Ascending aorta (tissue), 2 donors: ENCODE measurements around the gene TECPR2. TPM values are rescaled to one million over a fixed set of nuclear protein-coding genes. Genes with fewer than 3 reads are reported as not detected.

Experiments
- DNase-seq, 2 donors: peaks; one replicate each; pipeline ENCODE4 v3.0.0-alpha.2; 2019; ENCODE audit warnings: low spot score in 2 of 2
- H3K27ac ChIP-seq, 2 donors: fragments of 200-600 bp; sonication (generic); one replicate each; pipeline ENCODE4 v1.5.1; 2016 to 2017; ENCODE audit warnings: mild to moderate bottlenecking in 1 of 2
- H3K27me3 ChIP-seq: fragments of 200-600 bp; sonication (generic); one replicate; pipeline ENCODE4 v1.5.1; 2017
- H3K36me3 ChIP-seq, 2 donors: fragments of 200-600 bp; sonication (generic); one replicate each; pipeline ENCODE4 v1.5.1; 2016
- H3K4me1 ChIP-seq, 2 donors: fragments of 200-600 bp; sonication (generic); one replicate each; pipeline ENCODE4 v1.5.1; 2016 to 2017; ENCODE audit warnings: mild to moderate bottlenecking in 1 of 2
- H3K4me3 ChIP-seq, 2 donors: fragments of 200-600 bp; sonication (generic); one replicate each; pipeline ENCODE4 v1.5.1; 2016 to 2017; ENCODE audit warnings: mild to moderate bottlenecking in 1 of 2
- H3K9me3 ChIP-seq, 2 donors: fragments of 200-600 bp; sonication (generic); one replicate each; pipeline ENCODE4 v1.5.1; 2016
- intact Hi-C: fragments of 100-400 bp; cut with DNase I; formaldehyde crosslinking; loops from one replicate; pipeline ENCODE4 v1.15.1; 2023
- total RNA-seq: library from RNA; depleted of rRNA; stranded (reverse); fragments of >200 nt; gene quantifications from one replicate; pipeline ENCODE4 v1.1.0, GENCODE V29; 2016
- TF ChIP-seq, protein P1 (sequence below), 3 experiments: fragments of 200-600 bp in 2 of 3; fragments of 450-650 bp in 1 of 3; sonication (generic) in 2 of 3; IDR thresholded peaks; one replicate each; pipeline ENCODE4 v1.5.1; 2016 to 2019; ENCODE audit warnings: antibody characterized with exemption in 3 of 3, mild to moderate bottlenecking in 1 of 3, moderate library complexity in 1 of 3

TECPR2 gene
- total RNA-seq, 1 donor from 2014 or later: 27.0 TPM

- Histone ChIP-seq H3K36me3 (no peaks in the 10 kb centered on the region), H3K27me3 (no peaks in the 10 kb centered on the region), H3K4me1 (peaks cover 3 to 5% of the 10 kb centered on the region in 2 donors), H3K4me3 (peak overlapping the region in 1 of 2 donors; percentile 2), H3K9me3 (no peaks in the 10 kb centered on the region), H3K27ac (peak overlapping the region; percentile 55 to 62)
- TF ChIP-seq, protein P1, sequence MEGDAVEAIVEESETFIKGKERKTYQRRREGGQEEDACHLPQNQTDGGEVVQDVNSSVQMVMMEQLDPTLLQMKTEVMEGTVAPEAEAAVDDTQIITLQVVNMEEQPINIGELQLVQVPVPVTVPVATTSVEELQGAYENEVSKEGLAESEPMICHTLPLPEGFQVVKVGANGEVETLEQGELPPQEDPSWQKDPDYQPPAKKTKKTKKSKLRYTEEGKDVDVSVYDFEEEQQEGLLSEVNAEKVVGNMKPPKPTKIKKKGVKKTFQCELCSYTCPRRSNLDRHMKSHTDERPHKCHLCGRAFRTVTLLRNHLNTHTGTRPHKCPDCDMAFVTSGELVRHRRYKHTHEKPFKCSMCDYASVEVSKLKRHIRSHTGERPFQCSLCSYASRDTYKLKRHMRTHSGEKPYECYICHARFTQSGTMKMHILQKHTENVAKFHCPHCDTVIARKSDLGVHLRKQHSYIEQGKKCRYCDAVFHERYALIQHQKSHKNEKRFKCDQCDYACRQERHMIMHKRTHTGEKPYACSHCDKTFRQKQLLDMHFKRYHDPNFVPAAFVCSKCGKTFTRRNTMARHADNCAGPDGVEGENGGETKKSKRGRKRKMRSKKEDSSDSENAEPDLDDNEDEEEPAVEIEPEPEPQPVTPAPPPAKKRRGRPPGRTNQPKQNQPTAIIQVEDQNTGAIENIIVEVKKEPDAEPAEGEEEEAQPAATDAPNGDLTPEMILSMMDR (IDR thresholded peaks at IDR 0.05): no peak
- DNase-seq: no peak
- intact Hi-C loops: no loop called here
Observed at GRCh38 chr14:102486513-102487203, 123.9 kb downstream of the TECPR2 start.

DNA sequence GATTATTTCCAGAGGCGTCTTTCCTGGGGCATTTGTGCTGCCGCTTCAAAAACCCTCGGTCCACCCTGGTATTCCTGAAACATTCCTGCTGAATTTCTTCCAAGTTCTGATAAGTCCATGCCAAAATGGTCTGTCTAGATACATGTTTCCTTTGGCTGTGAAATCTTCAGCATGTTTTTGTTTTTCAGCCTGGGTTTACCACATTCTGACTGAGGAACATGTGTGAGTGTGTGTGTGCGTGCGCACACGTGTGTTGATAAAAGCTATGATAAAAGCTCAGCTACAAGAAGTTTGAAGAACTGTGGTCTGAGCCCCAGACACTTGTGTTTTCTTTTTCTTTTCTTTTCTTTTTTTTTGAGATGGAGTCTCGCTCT, 124.5 kb downstream of the TECPR2 start:
- H3K4me3 ChIP-seq: peak overlapping the region in 1 of 2 donors; percentile 2
- no peaks in the 10 kb centered on the region for H3K27me3 ChIP-seq
- peaks cover 3 to 5% of the 10 kb centered on the region in 2 donors for H3K4me1 ChIP-seq
- no peak for DNase-seq
- H3K27ac ChIP-seq: peak overlapping the region; percentile 55 to 62
- H3K9me3 ChIP-seq: no peaks in the 10 kb centered on the region
- intact Hi-C loops: no loop called here
- no peaks in the 10 kb centered on the region for H3K36me3 ChIP-seq
- TF ChIP-seq, protein P1 (IDR thresholded peaks at IDR 0.05): no peak

GRCh38 chr14:102490456-102490855, 127.7 kb downstream of the TECPR2 start:
- H3K27ac ChIP-seq: no peak overlapping the region
- intact Hi-C loops: no loop called here

GRCh38 chr14:102491366-102491765, 128.6 kb downstream of the TECPR2 start:
- no peaks in the 10 kb centered on the region for H3K9me3 ChIP-seq

More at GRCh38 chr14:102490456-102490855, 127.7 kb downstream of the TECPR2 start:
- Histone ChIP-seq H3K4me3 (no peak overlapping the region), H3K36me3 (no peaks in the 10 kb centered on the region), H3K9me3 (no peaks in the 10 kb centered on the region), H3K27me3 (no peaks in the 10 kb centered on the region), H3K4me1 (peaks cover 3 to 5% of the 10 kb centered on the region in 2 donors)
- TF ChIP-seq, protein P1 (IDR thresholded peaks at IDR 0.05): no peak
- no peak for DNase-seq

GRCh38 chr14:102491786-102492530, 129.2 kb downstream of the TECPR2 start:
- DNase-seq: no peak
- TF ChIP-seq, protein P1 (IDR thresholded peaks at IDR 0.05): no peak
- peaks cover 2% of the 10 kb centered on the region in 2 donors for H3K36me3 ChIP-seq
- no peak overlapping the region for H3K4me3 ChIP-seq
- intact Hi-C loops: no loop called here
- no peaks in the 10 kb centered on the region for H3K9me3 ChIP-seq
- H3K27ac ChIP-seq: no peak overlapping the region
- H3K4me1 ChIP-seq: no peaks in the 10 kb centered on the region
- no peaks in the 10 kb centered on the region for H3K27me3 ChIP-seq

More at GRCh38 chr14:102491366-102491765, 128.6 kb downstream of the TECPR2 start:
- H3K36me3 ChIP-seq: no peaks in the 10 kb centered on the region
- H3K27me3 ChIP-seq: no peaks in the 10 kb centered on the region
- no peak overlapping the region for H3K4me3 ChIP-seq
- TF ChIP-seq, protein P1 (IDR thresholded peaks at IDR 0.05): no peak
- peaks cover 1 to 5% of the 10 kb centered on the region in 2 donors for H3K4me1 ChIP-seq
- intact Hi-C loops: no loop called here
- no peak for DNase-seq
- H3K27ac ChIP-seq: no peak overlapping the region
